OCI-LY3 (cell line): ENCODE data around the gene TICAM1.
"Not testable (repeated sequence)": the region's sequence is repeated elsewhere in the genome, so short reads cannot be mapped to it uniquely, and the experiment has no call there.

Source experiments
- H2AFZ ChIP-seq: fragments of 200-600, 300-600 bp; shearing (Covaris generic); 2 replicates; pipeline ENCODE4 v1.6.0; 2014; ENCODE audit warnings: antibody characterized with exemption, low read depth, low read length
- H3K27ac ChIP-seq: fragments of 200-600, 300-600 bp; sonication (generic); 2 replicates; pipeline ENCODE4 v1.5.1; 2014; ENCODE audit warnings: mild to moderate bottlenecking, low read length, moderate library complexity, mixed read lengths
- H3K27me3 ChIP-seq: fragments of 200-600, 300-600 bp; sonication (generic); 2 replicates; pipeline ENCODE4 v1.6.1; 2014; ENCODE audit warnings: low read depth, low read length, mixed read lengths
- H3K36me3 ChIP-seq: fragments of 200-600, 300-600 bp; sonication (generic); replicated peaks from 2 replicates; pipeline ENCODE3; 2014; ENCODE audit warnings: low read depth, low read length, mixed read lengths
- H3K4me1 ChIP-seq: fragments of 300-600, 200-600 bp; sonication (generic); 2 replicates; pipeline ENCODE4 v1.6.1; 2014; ENCODE audit warnings: low read length, mixed read lengths
- H3K4me2 ChIP-seq: fragments of 200-600, 300-600 bp; sonication (generic); 2 replicates; pipeline ENCODE4 v1.6.1; 2014; ENCODE audit warnings: low read length, mixed read lengths
- H3K4me3 ChIP-seq: fragments of 300-600, 200-600 bp; sonication (generic); 2 replicates; pipeline ENCODE4 v1.5.1; 2014; ENCODE audit warnings: antibody characterized with exemption, mild to moderate bottlenecking, low read length, moderate library complexity
- H3K79me2 ChIP-seq: fragments of 300-600, 200-600 bp; shearing (Covaris generic); 2 replicates; pipeline ENCODE4 v1.6.1; 2014; ENCODE audit warnings: mild to moderate bottlenecking, low read length, mixed read lengths
- H3K9ac ChIP-seq: fragments of 300-600, 200-600 bp; shearing (Covaris generic); 2 replicates; pipeline ENCODE4 v1.6.0; 2014; ENCODE audit warnings: mild to moderate bottlenecking, low read length, moderate library complexity
- H3K9me3 ChIP-seq: fragments of 200-600, 300-600 bp; shearing (Covaris generic); 2 replicates; pipeline ENCODE4 v1.6.1; 2014; ENCODE audit warnings: low read length, mixed read lengths; ENCODE audit not compliant: insufficient read depth
- H4K20me1 ChIP-seq: fragments of 200-600, 300-600 bp; sonication (generic); 2 replicates; pipeline ENCODE4 v1.6.1; 2016; ENCODE audit warnings: low read length, mixed read lengths; ENCODE audit not compliant: insufficient read depth
- CTCF ChIP-seq: fragments of 200-600, 300-600 bp; sonication (generic); IDR thresholded peaks from 2 replicates; pipeline ENCODE4 v1.5.1; 2014; ENCODE audit warnings: antibody characterized with exemption, low read length, low read depth
- EZH2phosphoT487 ChIP-seq: fragments of 200-600 bp; shearing (Covaris generic); IDR thresholded peaks from 2 replicates; pipeline ENCODE4 v1.6.1; 2018; ENCODE audit warnings: antibody characterized with exemption, mixed run types, low read depth

TICAM1 gene

GRCh38 chr19:4801085-4801619 lies 30.4 kb downstream of the TICAM1 start:
- Histone ChIP-seq H3K4me2 (no peak overlapping the region), H4K20me1 (no peaks in the 10 kb centered on the region), H3K79me2 (peaks cover 12% of the 10 kb centered on the region), H3K27me3 (no peaks in the 10 kb centered on the region), H3K36me3 (peaks cover 11% of the 10 kb centered on the region), H3K27ac (no peak overlapping the region), H3K4me3 (no peak overlapping the region), H2AFZ (no peak overlapping the region), H3K9ac (no peak overlapping the region), H3K9me3 (no peaks in the 10 kb centered on the region), H3K4me1 (no peaks in the 10 kb centered on the region; the same call in 1 of the 2 replicates)
- TF ChIP-seq CTCF (no peak), EZH2phosphoT487 (no peak)

GRCh38 chr19:4800591-4801081 lies 30.9 kb downstream of the TICAM1 start:
- no peak overlapping the region for H3K9ac ChIP-seq
- peaks cover 11% of the 10 kb centered on the region for H3K36me3 ChIP-seq
- no peaks in the 10 kb centered on the region for H3K27me3 ChIP-seq
- TF ChIP-seq EZH2phosphoT487 (no peak), CTCF (no peak)
- no peaks in the 10 kb centered on the region for H4K20me1 ChIP-seq
- H3K4me2 ChIP-seq: no peak overlapping the region
- no peak overlapping the region for H2AFZ ChIP-seq
- H3K4me3 ChIP-seq: no peak overlapping the region
- H3K79me2 ChIP-seq: peaks cover 16% of the 10 kb centered on the region
- no peaks in the 10 kb centered on the region for H3K9me3 ChIP-seq
- H3K4me1 ChIP-seq: no peaks in the 10 kb centered on the region; the same call in 1 of the 2 replicates
- H3K27ac ChIP-seq: no peak overlapping the region

- Histone ChIP-seq H2AFZ (no peak overlapping the region), H3K9ac (no peak overlapping the region), H3K4me3 (no peak overlapping the region), H3K4me2 (no peak overlapping the region), H3K9me3 (no peaks in the 10 kb centered on the region), H3K27me3 (no peaks in the 10 kb centered on the region), H3K36me3 (peaks cover 32% of the 10 kb centered on the region), H4K20me1 (no peaks in the 10 kb centered on the region), H3K4me1 (peaks cover 7% of the 10 kb centered on the region), H3K27ac (no peak overlapping the region), H3K79me2 (peaks cover 56% of the 10 kb centered on the region)
- no peak for TF ChIP-seq CTCF
- no peak for TF ChIP-seq EZH2phosphoT487
Observed at GRCh38 chr19:4795400-4795799, 36.1 kb downstream of the TICAM1 start.

DNA sequence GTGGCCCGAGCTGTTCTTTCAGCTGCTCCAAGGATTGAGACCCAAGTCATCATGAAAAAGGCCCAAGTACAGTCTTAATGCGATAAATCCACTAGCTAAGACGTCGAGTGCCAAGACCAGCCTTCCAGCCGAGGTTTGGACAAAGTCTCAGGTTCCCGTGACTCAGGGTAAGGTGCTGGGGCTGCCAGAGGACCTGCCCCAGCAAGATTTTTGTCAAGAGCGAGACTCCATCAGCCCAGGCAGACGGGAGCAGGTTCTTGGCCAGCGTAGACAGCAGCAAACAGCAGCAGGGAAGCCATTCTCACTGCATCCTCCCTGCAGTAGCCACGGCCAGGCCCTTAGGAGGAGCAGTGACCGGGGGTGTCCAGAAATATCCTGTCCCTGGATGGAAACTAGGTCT lies 36.5 kb downstream of the TICAM1 start:
- TF ChIP-seq CTCF (no peak), EZH2phosphoT487 (no peak)
- peaks cover 7% of the 10 kb centered on the region for H3K4me1 ChIP-seq
- no peak overlapping the region for H3K4me2 ChIP-seq
- peaks cover 32% of the 10 kb centered on the region for H3K36me3 ChIP-seq
- no peak overlapping the region for H2AFZ ChIP-seq
- no peak overlapping the region for H3K4me3 ChIP-seq
- no peaks in the 10 kb centered on the region for H4K20me1 ChIP-seq
- H3K9me3 ChIP-seq: no peaks in the 10 kb centered on the region
- peaks cover 56% of the 10 kb centered on the region for H3K79me2 ChIP-seq
- no peak overlapping the region for H3K27ac ChIP-seq
- H3K9ac ChIP-seq: no peak overlapping the region
- H3K27me3 ChIP-seq: no peaks in the 10 kb centered on the region

DNA sequence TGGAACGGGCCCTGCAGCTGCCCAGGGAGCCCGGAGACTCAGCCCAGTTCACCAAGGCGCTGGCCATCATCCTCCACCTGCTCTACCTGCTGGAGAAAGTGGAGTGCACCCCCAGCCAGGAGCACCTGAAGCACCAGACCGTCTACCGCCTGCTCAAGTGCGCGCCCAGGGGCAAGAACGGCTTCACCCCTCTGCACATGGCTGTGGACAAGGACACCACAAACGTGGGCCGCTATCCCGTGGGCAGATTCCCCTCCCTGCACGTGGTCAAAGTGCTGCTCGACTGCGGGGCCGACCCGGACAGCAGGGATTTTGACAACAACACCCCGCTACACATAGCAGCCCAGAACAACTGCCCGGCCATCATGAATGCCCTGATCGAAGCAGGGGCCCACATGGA lies 38.2 kb downstream of the TICAM1 start:
- not testable (repeated sequence) for H3K4me3 ChIP-seq, H3K4me2 ChIP-seq
- H3K36me3 ChIP-seq: peaks cover 28% of the 10 kb centered on the region

DNA sequence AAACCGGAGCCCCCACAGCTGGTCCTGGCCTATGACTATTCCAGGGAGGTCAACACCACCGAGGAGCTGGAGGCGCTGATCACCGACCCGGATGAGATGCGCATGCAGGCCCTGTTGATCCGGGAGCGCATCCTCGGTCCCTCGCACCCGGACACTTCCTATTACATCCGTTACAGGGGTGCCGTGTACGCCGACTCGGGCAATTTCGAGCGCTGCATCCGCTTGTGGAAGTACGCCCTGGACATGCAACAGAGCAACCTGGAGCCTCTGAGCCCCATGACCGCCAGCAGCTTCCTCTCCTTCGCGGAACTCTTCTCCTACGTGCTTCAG lies 38.7 kb downstream of the TICAM1 start:
- not testable (repeated sequence) for H3K4me1 ChIP-seq, H2AFZ ChIP-seq, H3K9ac ChIP-seq, H3K27me3 ChIP-seq, H3K9me3 ChIP-seq, H3K27ac ChIP-seq, H4K20me1 ChIP-seq
- H3K36me3 ChIP-seq: peaks cover 28% of the 10 kb centered on the region
- H3K4me3 ChIP-seq: peak overlapping the region; percentile 90; the same call in 1 of the 2 replicates
- peaks cover 56% of the 10 kb centered on the region for H3K79me2 ChIP-seq
- peak overlapping the region; percentile 84 for H3K4me2 ChIP-seq

More for the DNA sequence above, 38.2 kb downstream of the TICAM1 start:
- not testable (repeated sequence) for H3K27ac ChIP-seq, H4K20me1 ChIP-seq, H3K4me1 ChIP-seq, H3K27me3 ChIP-seq, H2AFZ ChIP-seq, H3K9me3 ChIP-seq, H3K9ac ChIP-seq
- peaks cover 56% of the 10 kb centered on the region for H3K79me2 ChIP-seq
